ENCODE results near the gene ALG14.
A peak's percentile ranks its signal among the peaks of the same experiment; 100 is the strongest.
"Not testable (repeated sequence)": the region's sequence is repeated elsewhere in the genome, so short reads cannot be mapped to it uniquely, and the experiment has no call there.

Gene ALG14

GRCh38 chr1:95072532-95073419, at the start of gene ALG14:
Gene ALG14, minus strand, starts transcription at chr1:95072951. Its CDS starts 53 bp downstream, at chr1:95072898.
- DNase-seq, result peak; percentile 97

- DNase-seq, result peak; percentile 14
Observed at GRCh38 chr1:95122151-95122697, 49.5 kb upstream of the ALG14 start.

GRCh38 chr1:95119273-95119672, 46.5 kb upstream of the ALG14 start:
- DNase-seq, result no peak

- peak; percentile 13 for DNase-seq
Observed at GRCh38 chr1:95118710-95119109, 46.0 kb upstream of the ALG14 start.

- peak; percentile 34 for DNase-seq
Observed at GRCh38 chr1:95118067-95118499, 45.3 kb upstream of the ALG14 start.

GRCh38 chr1:95117207-95118066, 44.7 kb upstream of the ALG14 start, which contains the start of gene TLCD4:
Gene TLCD4, plus strand, starts transcription at chr1:95117355. Its CDS starts 26,547 bp downstream, at chr1:95143902.
- peak; percentile 58 for DNase-seq

- peak; percentile 84 for DNase-seq
Observed at GRCh38 chr1:95116580-95117206, 43.9 kb upstream of the ALG14 start.

GRCh38 chr1:95115708-95116137, 43.0 kb upstream of the ALG14 start:
- DNase-seq, result peak; percentile 82

- DNase-seq, result no peak
Observed at GRCh38 chr1:95113684-95114083, 40.9 kb upstream of the ALG14 start.

- DNase-seq, result peak; percentile 43
Observed at GRCh38 chr1:95111014-95111413, 38.3 kb upstream of the ALG14 start.

GRCh38 chr1:95108792-95109191, 36.0 kb upstream of the ALG14 start:
- no peak for DNase-seq

GRCh38 chr1:95098196-95098595, 25.4 kb upstream of the ALG14 start:
- DNase-seq, result no peak

GRCh38 chr1:95097426-95097825, 24.7 kb upstream of the ALG14 start:
- DNase-seq, result no peak

- no peak for DNase-seq
Observed at GRCh38 chr1:95096218-95096841, 23.6 kb upstream of the ALG14 start.

- no peak for DNase-seq
Observed at GRCh38 chr1:95095833-95096217, 23.1 kb upstream of the ALG14 start.

GRCh38 chr1:95094923-95095322, 22.2 kb upstream of the ALG14 start:
- peak; percentile 46 for DNase-seq

- DNase-seq, result no peak
Observed at GRCh38 chr1:95093296-95093695, 20.5 kb upstream of the ALG14 start.

GRCh38 chr1:95092891-95093290, 20.1 kb upstream of the ALG14 start:
- DNase-seq, result not testable (repeated sequence)

GRCh38 chr1:95091290-95091689, 18.5 kb upstream of the ALG14 start:
- DNase-seq, result not testable (repeated sequence)

- no peak for DNase-seq
Observed at GRCh38 chr1:95089650-95090287, 17.0 kb upstream of the ALG14 start.

- DNase-seq, result peak; percentile 33
Observed at GRCh38 chr1:95088303-95088702, 15.6 kb upstream of the ALG14 start.
